Neuronal stem cell (in vitro differentiated cells): ENCODE results near the gene RASD2.

Experiments
- DNase-seq: peaks from one replicate; pipeline ENCODE4 v3.0.0-alpha.2; 2013; ENCODE audit warnings: low spot score
- H2AFZ ChIP-seq: one replicate; pipeline ENCODE4 v1.6.1; 2013; ENCODE audit warnings: mild to moderate bottlenecking, low read length, inconsistent platforms
- H2AK5ac ChIP-seq: 2 replicates; pipeline ENCODE4 v1.6.1; 2013; ENCODE audit warnings: low read depth, mild to moderate bottlenecking, inconsistent platforms, low read length, moderate library complexity, mixed read lengths
- H2BK120ac ChIP-seq: 2 replicates; pipeline ENCODE4 v1.6.1; 2013; ENCODE audit warnings: low read depth, mild to moderate bottlenecking, inconsistent platforms, low read length, moderate library complexity, mixed read lengths
- H2BK12ac ChIP-seq: one replicate; pipeline ENCODE4 v1.6.1; 2013; ENCODE audit warnings: low read length, inconsistent platforms
- H2BK15ac ChIP-seq: 2 replicates; pipeline ENCODE4 v1.6.1; 2013; ENCODE audit warnings: mild to moderate bottlenecking, low read length, inconsistent platforms, mixed read lengths
- H2BK5ac ChIP-seq: one replicate; pipeline ENCODE4 v1.6.1; 2013; ENCODE audit warnings: inconsistent platforms, mild to moderate bottlenecking, low read length, moderate library complexity
- H3K14ac ChIP-seq: one replicate; pipeline ENCODE4 v1.6.1; 2013; ENCODE audit warnings: low read length, inconsistent platforms
- H3K18ac ChIP-seq: 2 replicates; pipeline ENCODE4 v1.6.1; 2013; ENCODE audit warnings: low read length, inconsistent platforms
- H3K23ac ChIP-seq: 2 replicates; pipeline ENCODE4 v1.6.1; 2013; ENCODE audit warnings: low read depth, mild to moderate bottlenecking, mixed read lengths, low read length, inconsistent platforms; ENCODE audit not compliant: poor library complexity
- H3K27ac ChIP-seq: replicated peaks from 3 replicates; pipeline ENCODE4 v1.5.1; 2013; ENCODE audit warnings: low read length, inconsistent platforms
- H3K27me3 ChIP-seq, 3 experiments: 2 replicates each; pipeline ENCODE4 v1.6.1; 2013; ENCODE audit warnings: low read length in 3 of 3, mild to moderate bottlenecking in 2 of 3, inconsistent platforms in 1 of 3, low read depth in 1 of 3, mixed read lengths in 1 of 3, moderate library complexity in 1 of 3; ENCODE audit not compliant: control insufficient read depth in 3 of 3, insufficient read depth in 3 of 3
- H3K36me3 ChIP-seq, 2 donors: replicated peaks in 1 of 2; 2 replicates each; pipeline ENCODE4 v1.6.1; 2013; ENCODE audit warnings: low read length in 2 of 2; ENCODE audit not compliant: control insufficient read depth in 2 of 2, insufficient read depth in 2 of 2
- H3K4ac ChIP-seq: 2 replicates; pipeline ENCODE4 v1.6.1; 2013; ENCODE audit warnings: inconsistent platforms, mild to moderate bottlenecking, low read length, moderate library complexity
- H3K4me1 ChIP-seq, 2 donors: 1 replicate in 1 of 2; 2 replicates in 1 of 2; pipeline ENCODE4 v1.6.1; 2013; ENCODE audit warnings: low read length in 2 of 2, low read depth in 1 of 2; ENCODE audit not compliant: control insufficient read depth in 2 of 2, insufficient read depth in 1 of 2
- H3K4me2 ChIP-seq: one replicate; pipeline ENCODE4 v1.6.1; 2013; ENCODE audit warnings: mild to moderate bottlenecking, low read length, inconsistent platforms; ENCODE audit not compliant: insufficient read depth, poor library complexity, severe bottlenecking
- H3K4me3 ChIP-seq, 2 donors: 2 replicates each; pipeline ENCODE4 v1.5.1; 2013; ENCODE audit warnings: low read length in 2 of 2, mild to moderate bottlenecking in 2 of 2, inconsistent platforms in 1 of 2, moderate library complexity in 1 of 2
- H3K79me1 ChIP-seq: one replicate; pipeline ENCODE4 v1.6.1; 2013; ENCODE audit warnings: low read depth, mild to moderate bottlenecking, inconsistent platforms, low read length, moderate library complexity
- H3K9ac ChIP-seq: one replicate; pipeline ENCODE4 v1.6.1; 2013; ENCODE audit warnings: mild to moderate bottlenecking, low read depth, low read length, inconsistent platforms; ENCODE audit not compliant: poor library complexity
- H3K9me3 ChIP-seq, 2 donors: replicated peaks in 1 of 2; 2 replicates each; pipeline versions ENCODE3 to v1.6.1; 2013; ENCODE audit warnings: low read length in 2 of 2, mild to moderate bottlenecking in 2 of 2, inconsistent platforms in 1 of 2, low read depth in 1 of 2, mixed read lengths in 1 of 2, moderate library complexity in 1 of 2; ENCODE audit not compliant: control insufficient read depth in 2 of 2, insufficient read depth in 1 of 2
- H4K8ac ChIP-seq: one replicate; pipeline ENCODE4 v1.6.1; 2013; ENCODE audit warnings: low read depth, mild to moderate bottlenecking, inconsistent platforms, low read length, moderate library complexity
- H4K91ac ChIP-seq: one replicate; pipeline ENCODE4 v1.6.1; 2013; ENCODE audit warnings: low read length, low read depth, mild to moderate bottlenecking, inconsistent platforms; ENCODE audit not compliant: poor library complexity
- WGBS, 2 donors: extraction: QIAGEN DNeasy Blood & Tissue Kit; methylation state at CpG; one replicate each; pipeline ENCODE4 v1.1.7; 2013; ENCODE audit warnings: missing lambda C conversion rate in 2 of 2, mixed read lengths in 1 of 2; ENCODE audit not compliant: insufficient read length in 2 of 2, insufficient replicate concordance in 1 of 2; ENCODE audit errors: extremely low coverage in 2 of 2; 5-methylcytosine and 5-hydroxymethylcytosine counted together

Gene RASD2

DNA sequence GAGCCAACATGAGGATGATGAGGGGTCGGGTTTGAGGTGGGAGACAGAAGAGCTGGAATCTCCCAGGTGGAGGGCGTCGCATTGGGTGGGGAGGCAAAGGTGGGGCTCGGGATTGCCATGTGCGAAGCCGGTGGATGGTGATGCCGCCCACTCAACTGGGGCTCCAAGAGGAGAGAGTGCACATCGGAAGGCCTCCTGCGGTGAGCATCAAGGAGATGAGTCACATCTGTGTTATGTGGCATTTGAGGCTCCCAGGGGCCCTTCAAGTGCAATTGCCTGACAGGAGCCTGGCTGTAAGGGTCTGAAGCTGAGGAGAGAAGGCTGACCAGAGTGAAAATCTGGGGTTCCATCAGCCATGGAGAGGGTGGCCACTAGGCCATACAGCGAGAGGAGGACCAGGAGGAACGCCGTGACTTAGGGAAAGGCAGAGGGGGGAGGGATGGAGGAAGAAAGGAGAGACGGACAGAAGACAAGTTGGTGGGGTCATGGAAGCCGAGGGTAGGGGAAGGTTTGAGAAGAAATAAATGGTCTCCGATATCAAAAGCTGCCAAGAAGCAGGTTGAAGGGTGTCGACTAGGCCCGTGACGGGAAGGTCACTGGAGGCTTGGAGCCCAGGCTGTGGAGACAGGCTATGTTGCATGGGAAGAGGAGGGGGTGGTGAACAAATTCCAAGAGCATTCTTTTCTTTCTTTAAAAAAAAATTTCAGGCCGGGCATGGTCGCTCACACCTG lies 21.3 kb downstream of the RASD2 start:
- H3K4ac ChIP-seq = no peak overlapping the region
- H3K9ac ChIP-seq = peak overlapping the region; percentile 9
- H3K79me1 ChIP-seq = no peaks in the 10 kb centered on the region
- no peak overlapping the region for H3K4me3 ChIP-seq
- no CpG with 5 or more reads among the region's 20 CpGs for WGBS, 2 donors
- H3K18ac ChIP-seq = peak overlapping the region; percentile 60
- H2BK12ac ChIP-seq = no peak overlapping the region
- peak overlapping the region; percentile 29 for H2BK5ac ChIP-seq
- H3K14ac ChIP-seq = no peak overlapping the region
- H4K8ac ChIP-seq = no peak overlapping the region
- no peak overlapping the region for H3K23ac ChIP-seq
- H2AFZ ChIP-seq = no peak overlapping the region
- H4K91ac ChIP-seq = no peak overlapping the region
- H3K4me1 ChIP-seq = peaks cover 5 to 7% of the 10 kb centered on the region in 2 donors
- H3K27ac ChIP-seq = no peak overlapping the region
- H2BK15ac ChIP-seq = peak overlapping the region; percentile 45
- H2BK120ac ChIP-seq = no peak overlapping the region
- H3K4me2 ChIP-seq = no peak overlapping the region
- peak overlapping the region; percentile 30 for H2AK5ac ChIP-seq
- no peak for DNase-seq
- peaks cover 0 to 19% (median 0%) of the 10 kb centered on the region in 3 experiments for H3K27me3 ChIP-seq
- no peaks in the 10 kb centered on the region for H3K36me3 ChIP-seq
- no peaks in the 10 kb centered on the region for H3K9me3 ChIP-seq

DNA sequence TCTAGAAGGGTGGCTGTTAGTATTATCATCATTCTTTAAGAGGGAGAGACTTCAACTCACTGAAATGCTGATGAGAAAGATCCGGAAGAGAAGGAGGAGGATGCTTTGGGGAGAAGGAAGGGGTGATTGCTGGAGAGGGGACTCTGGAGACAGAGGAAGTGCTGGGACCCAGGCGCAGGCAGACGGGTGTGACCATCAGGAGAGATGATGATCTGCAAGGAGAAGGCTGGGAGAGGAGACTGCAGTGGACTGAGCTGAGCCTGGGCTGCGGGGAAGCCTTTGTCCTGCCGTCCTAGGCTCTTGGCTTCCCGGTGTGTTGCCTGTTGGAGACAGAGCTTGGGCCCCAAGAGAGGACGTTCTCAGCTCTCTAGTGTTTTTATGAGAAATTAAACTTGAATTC lies 22.6 kb downstream of the RASD2 start:
- H3K4me3 ChIP-seq = no peak overlapping the region
- no CpG with 5 or more reads among the region's 7 CpGs for WGBS, 2 donors
- no peak overlapping the region for H3K4ac ChIP-seq
- H3K27ac ChIP-seq = no peak overlapping the region
- no peak overlapping the region for H3K4me2 ChIP-seq
- no peak overlapping the region for H2BK15ac ChIP-seq
- H3K18ac ChIP-seq = no peak overlapping the region
- H4K91ac ChIP-seq = no peak overlapping the region
- no peaks in the 10 kb centered on the region for H3K9me3 ChIP-seq
- H3K23ac ChIP-seq = no peak overlapping the region
- no peak overlapping the region for H2AFZ ChIP-seq
- no peaks in the 10 kb centered on the region for H3K79me1 ChIP-seq
- peaks cover 0 to 19% (median 0%) of the 10 kb centered on the region in 3 experiments for H3K27me3 ChIP-seq
- no peak overlapping the region for H2BK12ac ChIP-seq
- no peak overlapping the region for H2BK5ac ChIP-seq
- no peak overlapping the region for H2AK5ac ChIP-seq
- no peak overlapping the region for H4K8ac ChIP-seq
- H3K9ac ChIP-seq = no peak overlapping the region
- DNase-seq = no peak
- H3K4me1 ChIP-seq = peaks cover 14 to 16% of the 10 kb centered on the region in 2 donors
- H2BK120ac ChIP-seq = no peak overlapping the region
- H3K36me3 ChIP-seq = no peaks in the 10 kb centered on the region
- H3K14ac ChIP-seq = no peak overlapping the region

DNA sequence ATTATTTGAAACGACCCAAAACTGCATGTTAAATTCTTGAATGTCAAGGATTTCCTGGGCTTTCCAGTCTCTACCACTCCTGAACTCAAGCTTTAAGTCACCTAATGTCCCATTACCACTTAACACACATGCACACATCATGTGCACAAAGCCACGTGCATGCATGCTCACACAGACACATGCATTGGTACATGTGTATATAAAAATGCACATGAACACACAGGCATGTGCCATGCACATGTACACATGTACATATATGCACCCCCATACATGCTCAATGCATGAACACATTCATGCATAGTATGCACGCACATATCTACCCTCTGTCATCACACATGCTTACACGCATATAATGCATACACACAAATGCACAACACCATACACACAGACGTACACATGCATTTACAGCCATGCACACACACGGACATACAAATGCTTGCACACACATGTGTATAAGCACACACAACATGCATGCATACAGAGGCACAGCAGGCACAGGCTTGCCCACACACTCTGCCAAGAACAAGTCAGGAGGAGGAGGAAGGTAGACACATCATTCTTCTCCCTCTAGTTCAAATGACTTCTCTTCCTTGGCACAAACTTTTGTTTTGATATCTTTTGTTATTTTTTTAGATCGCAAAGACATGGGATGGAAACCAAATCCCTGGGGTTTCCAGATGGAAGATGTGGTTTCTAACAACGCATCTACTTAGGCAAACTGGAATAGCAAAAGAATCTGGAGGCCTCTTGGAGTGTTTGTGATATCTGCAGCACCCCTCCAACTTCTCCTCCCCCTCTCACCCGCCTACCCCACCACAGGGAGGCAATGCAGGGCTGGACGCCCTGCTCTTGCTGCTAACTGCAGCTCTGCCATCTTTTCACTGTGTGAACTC lies 24.6 kb downstream of the RASD2 start:
- DNase-seq = no peak
- no peak overlapping the region for H2BK12ac ChIP-seq
- no peaks in the 10 kb centered on the region for H3K9me3 ChIP-seq
- H3K79me1 ChIP-seq = no peaks in the 10 kb centered on the region
- H3K27ac ChIP-seq = no peak overlapping the region
- no peak overlapping the region for H2BK15ac ChIP-seq
- no peak overlapping the region for H3K4ac ChIP-seq
- H3K27me3 ChIP-seq = peaks cover 0 to 37% (median 0%) of the 10 kb centered on the region in 3 experiments
- H3K4me2 ChIP-seq = no peak overlapping the region
- H3K14ac ChIP-seq = no peak overlapping the region
- H3K9ac ChIP-seq = no peak overlapping the region
- H4K91ac ChIP-seq = peak overlapping the region; percentile 93
- H2BK5ac ChIP-seq = no peak overlapping the region
- H2AFZ ChIP-seq = no peak overlapping the region
- no CpG with 5 or more reads among the region's 10 CpGs for WGBS, 2 donors
- no peak overlapping the region for H4K8ac ChIP-seq
- no peaks in the 10 kb centered on the region for H3K36me3 ChIP-seq
- no peak overlapping the region for H3K18ac ChIP-seq
- no peak overlapping the region for H2BK120ac ChIP-seq
- peaks cover 17 to 22% of the 10 kb centered on the region in 2 donors for H3K4me1 ChIP-seq
- H3K23ac ChIP-seq = no peak overlapping the region
- no peak overlapping the region for H3K4me3 ChIP-seq
- H2AK5ac ChIP-seq = no peak overlapping the region
